Hippocampal formation (tissue), 2 donors: ENCODE results near the gene ALB.
A peak's percentile ranks its signal among the peaks of the same experiment; 100 is the strongest.

Experiments used
- DNase-seq, 2 donors: peaks; one replicate each; lab custom pipeline; 2025; lab: John Stamatoyannopoulos, UW

ALB gene

GRCh38 chr4:73431813-73432168 is 27.7 kb downstream of the ALB start:
- no peak for DNase-seq

GRCh38 chr4:73432169-73433000 is 28.3 kb downstream of the ALB start:
- no peak for DNase-seq

- no peak for DNase-seq
Observed at GRCh38 chr4:73433140-73433539, 29.1 kb downstream of the ALB start.

- no peak for DNase-seq
Observed at GRCh38 chr4:73434311-73434710, 30.2 kb downstream of the ALB start.

GRCh38 chr4:73435984-73436383 is 31.9 kb downstream of the ALB start, which contains the start of gene AFP:
AFP (plus strand) TSS chr4:73436221; CDS start chr4:73436263, 42 bp downstream.
- DNase-seq: no peak

GRCh38 chr4:73436674-73437557 is 32.8 kb downstream of the ALB start:
- no peak for DNase-seq

GRCh38 chr4:73437558-73437956 is 33.5 kb downstream of the ALB start:
- DNase-seq: no peak

- DNase-seq: no peak
Observed at GRCh38 chr4:73438048-73438447, 34.0 kb downstream of the ALB start.

GRCh38 chr4:73438582-73439215 is 34.6 kb downstream of the ALB start:
- DNase-seq: no peak

- DNase-seq: no peak
Observed at GRCh38 chr4:73439445-73439844, 35.4 kb downstream of the ALB start.

GRCh38 chr4:73439991-73440390 is 35.9 kb downstream of the ALB start:
- DNase-seq: no peak

- DNase-seq: no peak
Observed at GRCh38 chr4:73440653-73441052, 36.6 kb downstream of the ALB start.

- DNase-seq: no peak
Observed at GRCh38 chr4:73442275-73442674, 38.2 kb downstream of the ALB start.

GRCh38 chr4:73443224-73443623 is 39.1 kb downstream of the ALB start:
- DNase-seq: no peak

GRCh38 chr4:73445383-73446335 is 41.6 kb downstream of the ALB start:
- DNase-seq: no peak

GRCh38 chr4:73446336-73446938 is 42.4 kb downstream of the ALB start:
- peak in 1 of 2 donors; percentile 54 for DNase-seq

- no peak for DNase-seq
Observed at GRCh38 chr4:73447671-73448070, 43.6 kb downstream of the ALB start.

GRCh38 chr4:73448448-73449203 is 44.5 kb downstream of the ALB start:
- DNase-seq: no peak

GRCh38 chr4:73450398-73451004 is 46.4 kb downstream of the ALB start:
- DNase-seq: no peak

- DNase-seq: no peak
Observed at GRCh38 chr4:73451404-73451803, 47.3 kb downstream of the ALB start.
